Measurements from ENCODE around the gene TRIP10.

TRIP10 gene

DNA sequence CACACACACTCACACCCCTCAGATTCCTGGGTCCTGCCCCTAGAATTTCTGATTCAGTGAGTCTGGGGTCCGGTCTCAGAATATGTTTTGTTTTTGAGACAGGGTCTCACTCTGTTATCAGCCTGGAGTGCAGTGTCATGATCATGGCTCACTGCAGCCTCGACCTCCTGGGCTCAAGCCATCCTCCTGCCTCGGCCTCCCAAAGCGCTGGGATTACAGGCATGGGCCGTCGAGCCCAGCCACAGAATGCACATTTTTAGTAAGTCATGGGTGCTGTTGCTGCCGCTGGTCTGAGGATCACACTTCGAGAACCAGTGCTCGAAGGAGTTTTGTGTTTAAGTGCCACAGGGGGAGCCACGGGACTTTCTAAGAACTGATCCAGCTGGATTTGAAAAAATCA, 47.5 kb upstream of the TRIP10 start:
- no peak for ATAC-seq
- TF ChIP-seq RARB (CRISPR knock-in tag; IDR thresholded peaks at IDR 0.05) = no peak
- TF ChIP-seq ZNF565 (CRISPR knock-in tag; conservative IDR thresholded peaks at IDR 0.05; ENCODE audit: low read depth) = no peak
- no peak for TF ChIP-seq ZC3H10 (CRISPR knock-in tag; IDR thresholded peaks at IDR 0.05)

DNA sequence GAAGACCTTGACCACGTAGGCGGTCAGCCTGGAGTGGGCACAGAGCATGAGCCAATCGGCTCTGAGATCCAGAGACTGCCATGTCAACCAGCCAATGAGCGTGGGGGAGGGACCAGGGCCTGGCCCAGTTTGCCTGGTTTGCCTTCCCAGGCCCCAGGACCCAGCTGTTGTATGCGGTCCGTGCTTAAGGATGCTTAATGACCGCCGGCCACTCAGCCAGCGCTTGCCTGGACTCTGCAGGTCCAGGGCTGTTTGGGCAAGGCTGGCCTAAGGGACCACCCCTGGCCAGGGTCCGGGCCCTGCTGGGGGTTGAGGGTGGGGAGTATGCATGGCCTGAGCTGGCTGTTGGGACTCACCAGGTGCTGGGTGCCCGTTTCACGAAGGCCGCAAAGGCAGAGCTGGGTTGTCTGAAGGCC, 46.4 kb upstream of the TRIP10 start:
- TF ChIP-seq ISL1 (CRISPR knock-in tag; IDR thresholded peaks at IDR 0.05) = no peak
- no peak for TF ChIP-seq POU6F1 (CRISPR knock-in tag; IDR thresholded peaks at IDR 0.05; ENCODE audit: borderline replicate concordance, low read depth)
- no peak for TF ChIP-seq RARB (CRISPR knock-in tag; IDR thresholded peaks at IDR 0.05)
- no peak for TF ChIP-seq ARNTL (CRISPR knock-in tag; IDR thresholded peaks at IDR 0.05; ENCODE audit: borderline replicate concordance, low read depth)
- no peak for TF ChIP-seq OSR1 (CRISPR knock-in tag; IDR thresholded peaks at IDR 0.05)
- peak; percentile 45; the same call in 1 of the 3 replicates for ATAC-seq

GRCh38 chr19:6693681-6694080, 45.8 kb upstream of the TRIP10 start:
- no peak for ATAC-seq
- no peak for TF ChIP-seq GLIS3 (CRISPR knock-in tag; IDR thresholded peaks at IDR 0.05)

- no peak for ATAC-seq
- TF ChIP-seq PPARA (CRISPR knock-in tag; IDR thresholded peaks at IDR 0.05; ENCODE audit: borderline replicate concordance) (no peak), BACH2 (CRISPR knock-in tag; IDR thresholded peaks at IDR 0.05; ENCODE audit: borderline replicate concordance) (no peak), POU6F1 (CRISPR knock-in tag; IDR thresholded peaks at IDR 0.05; ENCODE audit: borderline replicate concordance, low read depth) (no peak), CREB5 (CRISPR knock-in tag; IDR thresholded peaks at IDR 0.05; ENCODE audit: low read depth) (no peak), TCF4 (CRISPR knock-in tag; IDR thresholded peaks at IDR 0.05; ENCODE audit: borderline replicate concordance) (no peak), PATZ1 (CRISPR knock-in tag; IDR thresholded peaks at IDR 0.05; ENCODE audit: borderline replicate concordance) (no peak), ISL1 (CRISPR knock-in tag; IDR thresholded peaks at IDR 0.05) (no peak)
Observed at GRCh38 chr19:6694147-6694815, 45.2 kb upstream of the TRIP10 start.

DNA sequence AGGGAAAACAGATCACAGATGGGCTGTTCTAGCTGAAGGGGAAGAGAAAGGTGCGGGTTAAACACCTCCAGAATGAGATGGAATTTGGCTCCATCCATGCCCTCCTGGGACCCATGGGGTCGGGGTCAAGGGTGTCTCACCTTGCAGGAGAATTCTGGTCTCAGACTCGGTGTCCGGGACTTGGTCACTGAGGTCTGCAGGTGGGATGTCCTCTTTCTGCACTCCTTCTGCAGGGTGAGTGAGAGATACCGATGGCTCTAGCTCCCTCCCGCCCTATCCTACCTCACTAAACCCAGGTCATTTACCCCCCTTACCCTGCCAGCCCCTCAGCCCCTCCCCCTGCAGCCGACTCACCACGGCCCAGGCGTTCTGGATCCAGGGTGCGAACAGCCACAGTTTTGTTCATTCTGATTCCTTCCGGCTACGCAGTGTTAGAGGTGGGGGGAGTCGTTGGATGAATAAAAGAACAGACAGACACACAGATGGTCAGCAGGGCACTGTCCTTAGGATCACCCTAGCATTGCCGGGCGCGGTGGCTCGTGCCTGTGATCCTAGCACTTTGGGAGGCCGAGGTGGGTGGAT, 43.1 kb upstream of the TRIP10 start:
- no peak for TF ChIP-seq PPARA (CRISPR knock-in tag; IDR thresholded peaks at IDR 0.05; ENCODE audit: borderline replicate concordance)
- TF ChIP-seq POU6F1 (CRISPR knock-in tag; IDR thresholded peaks at IDR 0.05; ENCODE audit: borderline replicate concordance, low read depth) = no peak
- TF ChIP-seq ZNF565 (CRISPR knock-in tag; conservative IDR thresholded peaks at IDR 0.05; ENCODE audit: low read depth) = no peak
- no peak for TF ChIP-seq RARB (CRISPR knock-in tag; IDR thresholded peaks at IDR 0.05)
- TF ChIP-seq ZFP30 (CRISPR knock-in tag; IDR thresholded peaks at IDR 0.05) = no peak
- TF ChIP-seq TCF4 (CRISPR knock-in tag; IDR thresholded peaks at IDR 0.05; ENCODE audit: borderline replicate concordance) = no peak
- ATAC-seq = no peak
